SHP77 treated with DMSO at 0.1 percent for 48 hours (cell line): ENCODE results near the gene IL31RA.
"Not testable (repeated sequence)": the region's sequence is repeated elsewhere in the genome, so short reads cannot be mapped to it uniquely, and the experiment has no call there.

ENCODE experiments used
- DNase-seq: peaks from one replicate; lab custom pipeline; 2025; lab: John Stamatoyannopoulos, UW

Gene IL31RA

GRCh38 chr5:55925712-55926111, 74.6 kb downstream of the IL31RA start:
- DNase-seq: no peak

GRCh38 chr5:55926476-55926875, 75.3 kb downstream of the IL31RA start:
- no peak for DNase-seq

GRCh38 chr5:55927861-55928655, 76.9 kb downstream of the IL31RA start:
- no peak for DNase-seq

GRCh38 chr5:55929020-55929799, 78.1 kb downstream of the IL31RA start:
- DNase-seq: no peak

- no peak for DNase-seq
Observed at GRCh38 chr5:55932700-55933099, 81.5 kb downstream of the IL31RA start.

GRCh38 chr5:55933377-55934114, 82.4 kb downstream of the IL31RA start:
- no peak for DNase-seq

- DNase-seq: no peak
Observed at GRCh38 chr5:55934115-55934613, 83.0 kb downstream of the IL31RA start.

- DNase-seq: no peak
Observed at GRCh38 chr5:55934720-55935119, 83.6 kb downstream of the IL31RA start.

- DNase-seq: no peak
Observed at GRCh38 chr5:55935371-55935770, 84.2 kb downstream of the IL31RA start.

GRCh38 chr5:55936100-55936693, 85.0 kb downstream of the IL31RA start:
- peak; percentile 46 for DNase-seq

GRCh38 chr5:55937598-55937997, 86.4 kb downstream of the IL31RA start:
- not testable (repeated sequence) for DNase-seq

- not testable (repeated sequence) for DNase-seq
Observed at GRCh38 chr5:55941154-55941553, 90.0 kb downstream of the IL31RA start.

- DNase-seq: no peak
Observed at GRCh38 chr5:55959208-55959607, 108.1 kb downstream of the IL31RA start.

GRCh38 chr5:55960779-55961178, 109.6 kb downstream of the IL31RA start:
- no peak for DNase-seq

GRCh38 chr5:55965525-55965924, 114.4 kb downstream of the IL31RA start:
- no peak for DNase-seq

- no peak for DNase-seq
Observed at GRCh38 chr5:55966284-55966683, 115.1 kb downstream of the IL31RA start.

- no peak for DNase-seq
Observed at GRCh38 chr5:55969956-55970355, 118.8 kb downstream of the IL31RA start.
